Stimulated activated CD8-positive, alpha-beta memory T cell treated with anti-CD3 and anti-CD28 coated beads, Interleukin-12 subunit alpha, Interleukin-12 subunit beta, amount 100 ng/mL, for 4 hours (primary cell): Measurements from ENCODE around the gene MUC2.

Experiments
- DNase-seq: peaks from one replicate; pipeline ENCODE4 v3.0.0-alpha.2; 2020; ENCODE audit warnings: low read depth

Gene MUC2

DNA sequence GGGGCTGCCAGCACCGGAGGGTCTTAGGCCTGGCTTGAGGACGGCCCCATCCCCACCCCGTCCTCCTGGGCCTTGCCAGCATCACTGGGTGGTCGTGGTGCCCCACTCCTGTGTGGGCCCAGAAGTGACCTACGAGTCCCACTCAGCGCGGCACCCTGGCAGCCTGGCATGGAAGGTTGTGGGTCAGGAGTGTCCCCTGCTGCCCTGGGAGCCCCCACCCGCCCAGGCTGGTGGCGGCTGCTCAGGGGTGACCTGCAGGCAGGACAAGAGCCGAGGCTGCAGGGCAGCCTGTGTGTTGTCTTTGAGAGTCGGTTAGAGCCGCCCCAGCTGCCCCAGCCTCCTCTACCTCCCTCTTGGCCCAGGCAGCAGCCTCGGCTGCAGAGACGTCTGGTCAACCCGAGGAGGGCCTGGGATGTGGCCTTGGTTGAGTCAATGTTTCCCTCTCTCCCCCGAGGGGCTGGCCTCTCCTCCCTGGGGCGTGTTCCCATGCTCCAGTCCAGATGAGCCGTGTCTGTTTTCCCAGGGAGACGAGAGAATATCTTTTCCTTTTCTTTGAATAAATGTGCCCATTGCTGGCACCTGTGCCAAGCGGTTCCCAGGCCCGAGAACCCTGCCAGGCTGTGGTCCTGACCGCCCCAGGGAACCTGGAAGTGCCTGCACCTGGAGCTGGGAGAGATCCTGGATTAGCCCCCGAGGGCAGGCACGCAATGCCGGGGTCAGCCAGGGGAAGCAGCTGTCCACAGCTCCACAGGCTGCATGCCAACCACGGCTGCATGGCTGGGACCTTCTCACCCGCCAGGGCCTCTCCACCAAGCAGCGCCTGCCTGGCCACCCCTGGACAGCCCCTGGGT lies 47.4 kb downstream of the MUC2 start:
- no peak for DNase-seq

- no peak for DNase-seq
Measured at GRCh38 chr11:1122664-1123002, 48.0 kb downstream of the MUC2 start.

- no peak for DNase-seq
Measured at GRCh38 chr11:1123970-1124369, 49.3 kb downstream of the MUC2 start.
